CD4-positive, alpha-beta T cell treated with Interleukin-1 beta for 1 hour (primary cell): Measurements from ENCODE around the gene RTF1.
"Not testable (repeated sequence)": the region's sequence is repeated elsewhere in the genome, so short reads cannot be mapped to it uniquely, and the experiment has no call there.

Experiments used
- DNase-seq, 2 donors: peaks; one replicate each; pipeline ENCODE4 v3.0.0-alpha.2; 2020 to 2022

Gene RTF1

GRCh38 chr15:41438206-41438605 lies 21.3 kb downstream of the RTF1 start:
- DNase-seq = no peak

- DNase-seq = not testable (repeated sequence)
Observed at GRCh38 chr15:41438745-41439144, 21.9 kb downstream of the RTF1 start.

GRCh38 chr15:41443275-41443674 lies 26.4 kb downstream of the RTF1 start:
- peak in 1 of 2 donors; percentile 8 for DNase-seq

GRCh38 chr15:41445399-41445798 lies 28.5 kb downstream of the RTF1 start:
- DNase-seq = no peak

- no peak for DNase-seq
Observed at GRCh38 chr15:41462084-41462795, 45.3 kb downstream of the RTF1 start.

- no peak for DNase-seq
Observed at GRCh38 chr15:41464889-41465580, 48.1 kb downstream of the RTF1 start.

- peak in 1 of 2 donors; percentile 54 for DNase-seq
Observed at GRCh38 chr15:41465822-41466421, 49.0 kb downstream of the RTF1 start.

GRCh38 chr15:41466711-41467110 lies 49.8 kb downstream of the RTF1 start:
- no peak for DNase-seq

GRCh38 chr15:41469644-41470043 lies 52.7 kb downstream of the RTF1 start:
- DNase-seq = not testable (repeated sequence)

- no peak for DNase-seq
Observed at GRCh38 chr15:41473418-41473817, 56.5 kb downstream of the RTF1 start.

- DNase-seq = no peak
Observed at GRCh38 chr15:41474436-41474835, 57.5 kb downstream of the RTF1 start.

- no peak for DNase-seq
Observed at GRCh38 chr15:41474941-41475340, 58.0 kb downstream of the RTF1 start.

GRCh38 chr15:41476416-41477048 lies 59.6 kb downstream of the RTF1 start:
- DNase-seq = no peak

GRCh38 chr15:41480396-41481140 lies 63.7 kb downstream of the RTF1 start:
- DNase-seq = no peak

GRCh38 chr15:41482110-41482877 lies 65.4 kb downstream of the RTF1 start:
- no peak for DNase-seq

GRCh38 chr15:41483115-41483514 lies 66.2 kb downstream of the RTF1 start:
- peak; percentile 17 to 51 for DNase-seq

- DNase-seq = peak in 1 of 2 donors; percentile 29
Observed at GRCh38 chr15:41483519-41483918, 66.6 kb downstream of the RTF1 start.

GRCh38 chr15:41484937-41485625 lies 68.2 kb downstream of the RTF1 start:
- DNase-seq = no peak

GRCh38 chr15:41486286-41486685 lies 69.4 kb downstream of the RTF1 start:
- DNase-seq = no peak

- DNase-seq = no peak
Observed at GRCh38 chr15:41487381-41487780, 70.5 kb downstream of the RTF1 start.

GRCh38 chr15:41487802-41488201 lies 70.9 kb downstream of the RTF1 start:
- peak in 1 of 2 donors; percentile 22 for DNase-seq
